A549 (cell line): ENCODE results near the gene ANKS1B.
A peak's percentile ranks its signal among the peaks of the same experiment; 100 is the strongest.

ENCODE experiments used
- ESRRA ChIP-seq: fragments of 150-350 bp; IDR thresholded peaks from 2 replicates; pipeline ENCODE4 v1.6.1; 2014; ENCODE audit warnings: mild to moderate bottlenecking, low read length, borderline replicate concordance
- POLR2A ChIP-seq: IDR thresholded peaks from 2 replicates; pipeline ENCODE4 v1.6.1; 2012; ENCODE audit warnings: mild to moderate bottlenecking, low read length
- RAD21 ChIP-seq, 2 experiments: fragments of >200 bp in 1 of 2; sonication (Bioruptor Twin) in 1 of 2; formaldehyde crosslinking in 1 of 2; IDR thresholded peaks in 1 of 2; conservative IDR thresholded peaks in 1 of 2; 2 replicates in 1 of 2; 3 replicates in 1 of 2; pipeline ENCODE4 v1.6.1; 2012 to 2018; ENCODE audit warnings: inconsistent platforms in 1 of 2
- TF ChIP-seq, protein P1 (sequence below): fragments of >200 bp; sonication (Bioruptor Twin); formaldehyde crosslinking; IDR thresholded peaks from 3 replicates; pipeline ENCODE4 v1.5.1; 2016

DNA sequence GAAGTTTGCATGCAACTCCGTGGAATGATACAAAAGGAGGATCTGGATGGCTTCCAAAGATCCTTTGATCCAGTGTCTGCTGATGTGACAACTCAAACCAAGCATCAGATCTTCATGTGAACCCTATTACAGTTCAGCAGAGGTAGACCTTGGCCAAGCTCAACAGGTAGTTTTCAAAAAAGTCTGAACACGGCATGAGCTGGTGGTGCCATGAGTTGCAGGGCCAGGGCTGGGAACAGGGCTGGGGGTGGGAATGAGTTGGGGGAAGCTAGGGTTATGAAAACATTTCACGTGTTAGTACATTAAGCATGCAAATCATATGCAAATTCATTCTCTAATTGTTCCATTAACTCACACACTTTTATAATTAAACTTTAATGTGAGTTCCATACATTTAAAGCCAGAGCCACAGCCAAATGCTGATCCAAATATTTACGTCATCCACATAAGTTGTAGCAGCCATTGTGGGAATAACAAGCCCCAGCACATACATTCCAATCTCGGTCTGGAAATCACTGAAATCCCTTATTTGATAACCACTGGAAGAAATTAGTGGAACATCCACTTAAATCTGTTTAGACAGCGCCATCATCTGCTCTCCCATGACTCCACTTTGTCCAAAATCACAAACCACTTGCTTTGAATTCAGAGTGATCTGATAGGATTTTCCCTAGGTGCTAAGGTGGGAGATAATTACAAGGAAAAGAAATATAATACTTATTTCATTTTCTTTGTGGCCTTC, 1181.1 kb downstream of the ANKS1B start:
- no peak for TF ChIP-seq POLR2A
- TF ChIP-seq, protein P1, sequence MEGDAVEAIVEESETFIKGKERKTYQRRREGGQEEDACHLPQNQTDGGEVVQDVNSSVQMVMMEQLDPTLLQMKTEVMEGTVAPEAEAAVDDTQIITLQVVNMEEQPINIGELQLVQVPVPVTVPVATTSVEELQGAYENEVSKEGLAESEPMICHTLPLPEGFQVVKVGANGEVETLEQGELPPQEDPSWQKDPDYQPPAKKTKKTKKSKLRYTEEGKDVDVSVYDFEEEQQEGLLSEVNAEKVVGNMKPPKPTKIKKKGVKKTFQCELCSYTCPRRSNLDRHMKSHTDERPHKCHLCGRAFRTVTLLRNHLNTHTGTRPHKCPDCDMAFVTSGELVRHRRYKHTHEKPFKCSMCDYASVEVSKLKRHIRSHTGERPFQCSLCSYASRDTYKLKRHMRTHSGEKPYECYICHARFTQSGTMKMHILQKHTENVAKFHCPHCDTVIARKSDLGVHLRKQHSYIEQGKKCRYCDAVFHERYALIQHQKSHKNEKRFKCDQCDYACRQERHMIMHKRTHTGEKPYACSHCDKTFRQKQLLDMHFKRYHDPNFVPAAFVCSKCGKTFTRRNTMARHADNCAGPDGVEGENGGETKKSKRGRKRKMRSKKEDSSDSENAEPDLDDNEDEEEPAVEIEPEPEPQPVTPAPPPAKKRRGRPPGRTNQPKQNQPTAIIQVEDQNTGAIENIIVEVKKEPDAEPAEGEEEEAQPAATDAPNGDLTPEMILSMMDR = no peak
- peak; percentile 27 to 31; a peak in 2 of 5 replicates for TF ChIP-seq RAD21 (conservative IDR thresholded peaks at IDR 0.05 in 1 of 2, IDR thresholded peaks at IDR 0.05 in 1 of 2)
- no peak for TF ChIP-seq ESRRA
